Left ventricle myocardium inferior (tissue), 1 donor: ENCODE measurements around the gene CHPF. TPM values are rescaled to one million over a fixed set of nuclear protein-coding genes. Genes with fewer than 3 reads are reported as not detected.

Source experiments
- DNase-seq: peaks from one replicate; pipeline ENCODE4 v3.0.0-alpha.2; 2020
- H3K27ac ChIP-seq: fragments of 200-600 bp; replicated peaks from 2 replicates; pipeline ENCODE4 v1.8.0; 2021
- H3K27me3 ChIP-seq: fragments of 200-600 bp; 2 replicates; pipeline ENCODE4 v1.8.0; 2021; ENCODE audit warnings: low read depth
- H3K36me3 ChIP-seq: fragments of 200-600 bp; 2 replicates; pipeline ENCODE4 v1.8.0; 2021
- H3K4me1 ChIP-seq: fragments of 200-600 bp; 2 replicates; pipeline ENCODE4 v1.8.0; 2021
- H3K4me3 ChIP-seq: fragments of 200-600 bp; 2 replicates; pipeline ENCODE4 v1.8.0; 2021; ENCODE audit warnings: mild to moderate bottlenecking, moderate library complexity
- H3K9me3 ChIP-seq: fragments of 200-600 bp; replicated peaks from 2 replicates; pipeline ENCODE4 v1.8.0; 2021
- CTCF ChIP-seq: fragments of 200-600 bp; IDR thresholded peaks from 2 replicates; pipeline ENCODE4 v1.8.0; 2021; ENCODE audit warnings: antibody characterized with exemption, mild to moderate bottlenecking, borderline replicate concordance
- intact Hi-C: fragments of 100-400 bp; cut with micrococcal nuclease; formaldehyde crosslinking; loops from one replicate; pipeline ENCODE4 v1.11.0; 2022
- total RNA-seq: library from RNA; stranded (reverse); fragmentation: NEBNext Ultra II Directional; extraction: Animal tissue kit (Norgen Biotek cat#: 25700); gene quantifications from one replicate; pipeline ENCODE4 v1.2.1, GENCODE V29; 2021
- donor health status: DM: no; HTN: yes; CAD: no; lungs with severe emphysema.

The CHPF gene
- total RNA-seq, 1 donor from 2014 or later: 104 TPM

GRCh38 chr2:219519526-219519916 lies 24.1 kb downstream of the CHPF start:
- Histone ChIP-seq H3K4me1 (peaks cover 30% of the 10 kb centered on the region), H3K27ac (no peak overlapping the region), H3K36me3 (no peaks in the 10 kb centered on the region), H3K27me3 (peaks cover 98% of the 10 kb centered on the region), H3K4me3 (no peak overlapping the region), H3K9me3 (no peaks in the 10 kb centered on the region)
- intact Hi-C loops: no loop called here
- TF ChIP-seq CTCF: no peak
- DNase-seq: no peak

GRCh38 chr2:219517954-219518778 lies 25.4 kb downstream of the CHPF start:
- DNase-seq: no peak
- Histone ChIP-seq H3K36me3 (no peaks in the 10 kb centered on the region), H3K4me1 (peaks cover 36% of the 10 kb centered on the region), H3K27ac (no peak overlapping the region), H3K27me3 (peaks cover 98% of the 10 kb centered on the region), H3K4me3 (no peak overlapping the region), H3K9me3 (no peaks in the 10 kb centered on the region)
- TF ChIP-seq CTCF: no peak
- intact Hi-C loops: no loop called here

GRCh38 chr2:219516888-219517287 lies 26.7 kb downstream of the CHPF start:
- peaks cover 23% of the 10 kb centered on the region for H3K4me1 ChIP-seq
- H3K4me3 ChIP-seq: no peak overlapping the region
- no peak for DNase-seq
- no peaks in the 10 kb centered on the region for H3K36me3 ChIP-seq
- H3K9me3 ChIP-seq: no peaks in the 10 kb centered on the region
- H3K27ac ChIP-seq: no peak overlapping the region
- no peak for TF ChIP-seq CTCF
- peaks cover 98% of the 10 kb centered on the region for H3K27me3 ChIP-seq
- intact Hi-C loops: no loop called here

GRCh38 chr2:219515874-219516629 lies 27.6 kb downstream of the CHPF start:
- Histone ChIP-seq H3K4me3 (no peak overlapping the region), H3K36me3 (no peaks in the 10 kb centered on the region), H3K9me3 (no peaks in the 10 kb centered on the region), H3K4me1 (peaks cover 16% of the 10 kb centered on the region), H3K27me3 (peaks cover 97% of the 10 kb centered on the region), H3K27ac (no peak overlapping the region)
- intact Hi-C loops: no loop called here
- no peak for TF ChIP-seq CTCF
- no peak for DNase-seq

- no peaks in the 10 kb centered on the region for H3K36me3 ChIP-seq
- H3K9me3 ChIP-seq: no peaks in the 10 kb centered on the region
- H3K4me3 ChIP-seq: no peak overlapping the region
- intact Hi-C loops: no loop called here
- peaks cover 20% of the 10 kb centered on the region for H3K4me1 ChIP-seq
- H3K27me3 ChIP-seq: peaks cover 96% of the 10 kb centered on the region
- no peak overlapping the region for H3K27ac ChIP-seq
- TF ChIP-seq CTCF: no peak
- no peak for DNase-seq
Observed at GRCh38 chr2:219514836-219515235, 28.8 kb downstream of the CHPF start.
